HEK293 (cell line): ENCODE results near the gene EIF4E3.

Experiments
- CTCF ChIA-PET: fragments of 350-600 bp; formaldehyde crosslinking; extraction: SDS; loops from one replicate; lab custom pipeline; 2021; ENCODE audit warnings: antibody characterized with exemption; lab: Yijun Ruan, JAX
- POLR2A ChIA-PET: fragments of 300-600 bp; formaldehyde crosslinking; extraction: SDS; loops from one replicate; lab custom pipeline; 2020; ENCODE audit warnings: antibody characterized with exemption, inconsistent platforms; lab: Yijun Ruan, JAX
- H3K27ac ChIP-seq: fragments of 200-500 bp; sonication (Bioruptor generic); 2 replicates; pipeline ENCODE4 v1.5.1; 2014; ENCODE audit warnings: low read depth, low read length, control low read depth, inconsistent platforms; ENCODE audit errors: extremely low read depth
- H3K36me3 ChIP-seq, 2 experiments: fragments of 200-500 bp in 1 of 2; sonication (Bioruptor generic) in 1 of 2; 1 replicate in 1 of 2; 2 replicates in 1 of 2; pipeline ENCODE4 v1.5.1; 2014 to 2017; ENCODE audit warnings: inconsistent platforms in 2 of 2, low read length in 2 of 2; ENCODE audit not compliant: control insufficient read depth in 2 of 2, insufficient read depth in 1 of 2
- H3K4me1 ChIP-seq: fragments of 200-500 bp; sonication (Bioruptor generic); 2 replicates; pipeline ENCODE4 v1.5.1; 2014; ENCODE audit warnings: mild to moderate bottlenecking, low read length, inconsistent platforms; ENCODE audit not compliant: control insufficient read depth, insufficient read depth
- H3K4me3 ChIP-seq: 2 replicates; pipeline ENCODE4 v1.5.1; 2011; ENCODE audit warnings: low read depth, mild to moderate bottlenecking, control low read depth, low read length, moderate library complexity
- H3K9me3 ChIP-seq: fragments of 200-500 bp; sonication (Bioruptor generic); 2 replicates; pipeline ENCODE4 v1.5.1; 2014; ENCODE audit warnings: low read depth, low read length, inconsistent platforms; ENCODE audit not compliant: control insufficient read depth, insufficient read depth
- BCL11B ChIP-seq: fragments of 450-650 bp; formaldehyde crosslinking; IDR thresholded peaks from 2 replicates; pipeline ENCODE4 v1.5.1; 2016; ENCODE audit warnings: low read depth, missing biosample characterization, missing genetic modification characterization
- BCL6B ChIP-seq: fragments of 450-650 bp; formaldehyde crosslinking; IDR thresholded peaks from 2 replicates; pipeline ENCODE4 v1.5.1; 2017; ENCODE audit warnings: missing biosample characterization, missing genetic modification characterization
- HIC1 ChIP-seq: fragments of 450-650 bp; formaldehyde crosslinking; IDR thresholded peaks from 2 replicates; pipeline ENCODE4 v1.5.1; 2016; ENCODE audit warnings: missing biosample characterization, missing genetic modification characterization
- MEIS1 ChIP-seq: sonication (generic); formaldehyde crosslinking; IDR thresholded peaks from 2 replicates; pipeline ENCODE4 v1.8.1; 2022; ENCODE audit warnings: missing genetic modification reagents, mild to moderate bottlenecking, borderline replicate concordance
- MZF1 ChIP-seq: fragments of 450-650 bp; formaldehyde crosslinking; IDR thresholded peaks from 2 replicates; pipeline ENCODE4 v1.5.1; 2017; ENCODE audit warnings: missing biosample characterization, missing genetic modification characterization, borderline replicate concordance
- ZBTB49 ChIP-seq: fragments of 450-650 bp; formaldehyde crosslinking; IDR thresholded peaks from 2 replicates; pipeline ENCODE4 v1.5.1; 2016; ENCODE audit warnings: missing biosample characterization, missing genetic modification characterization, low read depth
- ZFP41 ChIP-seq: fragments of 450-650 bp; formaldehyde crosslinking; IDR thresholded peaks from 2 replicates; pipeline ENCODE4 v1.5.1; 2016; ENCODE audit warnings: missing biosample characterization, missing genetic modification characterization, borderline replicate concordance
- ZNF157 ChIP-seq: fragments of 450-650 bp; formaldehyde crosslinking; IDR thresholded peaks from 2 replicates; pipeline ENCODE4 v1.5.1; 2016; ENCODE audit warnings: missing biosample characterization, missing genetic modification characterization
- ZNF19 ChIP-seq: fragments of 450-650 bp; formaldehyde crosslinking; IDR thresholded peaks from 2 replicates; pipeline ENCODE4; 2016; ENCODE audit warnings: missing biosample characterization, missing genetic modification characterization, low read depth
- ZNF211 ChIP-seq: fragments of 450-650 bp; formaldehyde crosslinking; IDR thresholded peaks from 2 replicates; pipeline ENCODE4 v1.5.1; 2016; ENCODE audit warnings: low read depth, missing biosample characterization, missing genetic modification characterization
- ZNF223 ChIP-seq: fragments of 450-650 bp; formaldehyde crosslinking; IDR thresholded peaks from 2 replicates; pipeline ENCODE4 v1.5.1; 2016; ENCODE audit warnings: missing biosample characterization, missing genetic modification characterization
- ZNF239 ChIP-seq: fragments of 450-650 bp; formaldehyde crosslinking; IDR thresholded peaks from 2 replicates; pipeline ENCODE4 v1.5.1; 2016; ENCODE audit warnings: missing biosample characterization, missing genetic modification characterization
- ZNF354C ChIP-seq: fragments of 450-650 bp; formaldehyde crosslinking; IDR thresholded peaks from 2 replicates; pipeline ENCODE4 v1.5.1; 2016; ENCODE audit warnings: missing biosample characterization, missing genetic modification characterization, low read depth, borderline replicate concordance
- ZNF404 ChIP-seq: fragments of 450-650 bp; formaldehyde crosslinking; IDR thresholded peaks from 2 replicates; pipeline ENCODE4 v1.5.1; 2017; ENCODE audit warnings: missing biosample characterization, missing genetic modification characterization
- ZNF518A ChIP-seq: fragments of 450-650 bp; formaldehyde crosslinking; conservative IDR thresholded peaks from 2 replicates; pipeline ENCODE4 v1.5.1; 2016; ENCODE audit warnings: low read depth, missing biosample characterization, missing genetic modification characterization
- ZNF558 ChIP-seq: fragments of 450-650 bp; formaldehyde crosslinking; IDR thresholded peaks from 2 replicates; pipeline ENCODE4 v1.5.1; 2016; ENCODE audit warnings: missing biosample characterization, missing genetic modification characterization
- ZNF677 ChIP-seq: fragments of 450-650 bp; IDR thresholded peaks from 2 replicates; pipeline ENCODE4 v1.5.0; 2018; ENCODE audit warnings: missing biosample characterization, mild to moderate bottlenecking, missing genetic modification characterization, moderate library complexity
- ZNF768 ChIP-seq: fragments of 450-650 bp; formaldehyde crosslinking; IDR thresholded peaks from 2 replicates; pipeline ENCODE4 v1.5.1; 2018; ENCODE audit warnings: missing biosample characterization, mild to moderate bottlenecking, missing genetic modification characterization
- ZSCAN16 ChIP-seq: fragments of 450-650 bp; formaldehyde crosslinking; IDR thresholded peaks from 2 replicates; pipeline ENCODE4 v1.5.1; 2016; ENCODE audit warnings: missing biosample characterization, missing genetic modification characterization

EIF4E3 gene

GRCh38 chr3:71734881-71735280 lies 9.7 kb upstream of the EIF4E3 start:
- no peaks in the 10 kb centered on the region for H3K4me1 ChIP-seq
- TF ChIP-seq ZNF558 (tag by site-specific recombination) (no peak), ZFP41 (tag by site-specific recombination) (no peak), BCL6B (tag by site-specific recombination) (no peak), ZNF354C (no peak), ZNF19 (no peak), ZNF223 (tag by site-specific recombination) (no peak), ZNF518A (tag by site-specific recombination) (no peak), MZF1 (tag by site-specific recombination) (no peak), ZNF677 (tag by site-specific recombination) (no peak), BCL11B (tag by site-specific recombination) (no peak), MEIS1 (CRISPR knock-in tag) (no peak), ZNF404 (tag by site-specific recombination) (no peak), ZBTB49 (tag by site-specific recombination) (no peak), ZNF157 (tag by site-specific recombination) (no peak), ZSCAN16 (tag by site-specific recombination) (no peak), ZNF211 (tag by site-specific recombination) (no peak), HIC1 (tag by site-specific recombination) (no peak), ZNF768 (tag by site-specific recombination) (no peak), ZNF239 (tag by site-specific recombination) (no peak)
- ChIA-PET POLR2A (no interaction called here), CTCF (no interaction called here)
- H3K27ac ChIP-seq = no peak overlapping the region
- H3K4me3 ChIP-seq = no peak overlapping the region
- H3K9me3 ChIP-seq = no peaks in the 10 kb centered on the region
- H3K36me3 ChIP-seq = no peaks in the 10 kb centered on the region
